Measurements from ENCODE around the gene MEAK7. TPM values are rescaled to one million over a fixed set of nuclear protein-coding genes. Genes with fewer than 3 reads are reported as not detected.

Gene MEAK7
- total RNA-seq, 1 donor from 2014 or later: 21.8 TPM

DNA sequence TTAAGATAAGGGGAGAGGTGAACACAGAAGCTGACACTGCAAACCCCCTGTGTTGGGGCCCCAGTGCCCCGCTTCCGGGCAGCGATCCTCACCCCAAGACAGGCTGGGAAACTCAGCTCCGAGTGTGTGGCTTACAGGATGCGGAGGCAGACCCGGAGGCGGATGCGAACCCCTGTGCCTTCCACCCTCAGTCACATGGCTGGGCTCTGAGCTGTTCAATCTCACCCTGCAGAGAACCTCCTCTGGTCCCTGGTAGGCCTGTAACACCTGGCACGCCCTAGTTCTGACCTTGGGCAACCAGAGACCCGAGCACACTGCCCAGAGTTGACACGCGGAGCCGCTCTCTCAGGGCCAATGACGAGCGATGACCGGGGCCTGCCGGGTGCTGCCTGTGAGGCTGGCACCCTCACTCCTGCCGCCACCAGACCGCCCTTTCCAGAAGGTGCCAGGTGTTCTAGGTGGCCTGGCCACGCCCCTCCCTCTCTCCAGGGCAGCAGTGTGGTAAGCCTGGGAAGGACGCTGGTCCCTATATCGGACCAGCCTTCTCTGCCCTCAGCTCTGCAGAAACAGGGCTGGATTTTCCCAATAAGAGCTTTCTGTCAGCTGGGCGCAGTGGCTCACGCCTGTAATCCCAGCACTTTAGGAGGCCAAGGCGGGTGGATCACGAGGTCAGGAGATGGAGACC lies 23.3 kb downstream of the MEAK7 start:
- intact Hi-C loops (cut with DNase I): loop anchor here (5.0 to 10.0 kb wide), 3 partner anchors 204 to 516 kb away; partner anchors contain the start of genes NECAB2 and TAF1C
- DNase-seq (ENCODE audit: low spot score): peak; percentile 51
- no peak for ATAC-seq

DNA sequence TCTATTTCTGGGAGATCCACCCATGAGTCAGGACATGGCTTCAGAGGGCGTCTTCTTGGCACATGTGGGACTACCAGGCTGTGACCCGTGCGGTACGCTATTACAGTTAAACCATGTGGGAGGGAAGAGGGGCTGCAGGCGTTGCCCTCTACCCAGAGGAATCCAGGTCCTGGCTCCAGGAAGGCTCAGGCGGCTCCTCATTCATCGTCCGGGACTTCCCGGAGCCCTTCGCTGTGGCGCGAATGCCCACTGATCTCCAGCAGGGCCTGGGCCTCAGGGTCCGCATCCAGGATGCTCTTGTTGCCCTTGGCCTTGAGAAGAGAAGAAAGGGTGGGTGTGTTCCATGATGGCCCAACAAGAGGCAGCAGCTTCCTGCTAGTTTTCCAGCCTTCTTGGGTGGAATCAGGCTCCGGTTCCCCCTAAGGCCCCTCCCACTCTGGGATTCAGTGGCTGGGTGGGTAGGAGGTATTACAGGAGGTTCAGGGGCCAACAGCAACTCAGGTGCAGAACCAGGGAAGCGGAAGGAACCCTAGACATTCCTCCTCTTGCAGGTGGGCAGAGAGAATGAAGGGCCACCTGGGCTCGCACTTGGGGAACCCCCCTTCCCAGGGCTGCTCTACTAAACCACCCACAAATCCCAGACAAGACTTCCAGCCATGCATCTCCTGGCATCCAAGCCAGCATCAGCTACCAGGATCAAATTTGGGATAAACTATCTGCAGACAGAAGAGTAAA lies 24.6 kb downstream of the MEAK7 start:
- intact Hi-C loops (cut with DNase I): loop anchor here (5.0 to 10.0 kb wide), 3 partner anchors 203 to 515 kb away; partner anchors contain the start of genes NECAB2 and TAF1C
- ATAC-seq (no peak), DNase-seq (ENCODE audit: low spot score) (no peak)

DNA sequence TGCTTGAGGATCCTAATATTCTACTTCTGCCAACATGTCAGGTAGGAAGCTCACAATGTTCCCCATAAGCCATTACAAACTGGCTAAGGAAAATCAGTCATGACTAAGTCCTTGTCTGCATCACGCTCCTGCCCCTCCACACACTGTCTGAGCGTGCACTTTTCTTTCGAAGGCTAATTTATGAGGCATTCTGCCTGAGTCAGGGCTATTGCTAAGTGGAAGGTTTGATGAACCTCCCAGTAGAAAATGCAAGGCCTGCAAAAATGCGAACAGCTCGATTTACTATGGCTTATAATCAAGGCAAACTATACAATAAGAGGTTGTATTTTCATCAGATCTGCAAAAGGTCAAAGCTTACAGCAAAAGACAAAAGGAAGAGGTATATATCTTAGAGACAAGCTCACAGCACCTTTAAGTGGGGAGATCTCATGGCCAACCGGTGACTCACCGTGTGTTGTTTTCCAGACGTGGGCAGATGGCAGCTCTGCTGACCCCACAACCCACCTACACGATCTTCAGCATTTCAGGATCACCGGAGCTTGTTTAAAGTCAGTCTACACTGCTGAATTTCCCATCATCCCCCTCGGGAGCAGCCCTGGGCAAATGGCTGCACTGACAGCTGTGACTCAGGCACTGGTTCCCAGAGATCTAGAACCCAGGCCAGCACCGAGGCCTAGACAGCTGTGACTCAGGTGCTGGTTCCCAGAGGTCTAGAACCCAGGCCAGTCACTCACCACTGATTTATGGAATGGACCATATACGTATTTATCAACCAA lies 26.1 kb downstream of the MEAK7 start:
- no peak for DNase-seq (ENCODE audit: low spot score)

DNA sequence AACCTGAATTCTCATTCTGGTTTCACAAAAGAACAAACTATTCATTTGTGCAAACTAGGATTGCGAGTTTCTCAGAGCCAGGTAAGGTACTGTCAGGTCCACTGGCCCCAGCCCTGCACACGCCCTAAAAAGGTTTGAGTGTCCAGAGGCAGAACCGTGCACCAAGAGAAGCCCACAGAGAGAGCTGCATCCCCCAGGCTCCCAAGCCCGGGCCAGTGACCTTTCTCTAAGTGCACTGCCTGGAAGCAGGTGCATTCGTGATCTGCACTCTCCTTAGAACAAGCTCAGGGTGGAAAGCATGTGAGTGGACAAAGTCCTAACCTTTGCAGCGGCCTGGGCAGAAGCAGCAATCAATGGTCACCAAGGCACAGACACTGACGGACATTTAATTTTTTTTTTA lies 26.8 kb downstream of the MEAK7 start:
- intact Hi-C loops (cut with DNase I): no loop called here
- peak; percentile 32 for DNase-seq (ENCODE audit: low spot score)

More for the DNA sequence above, 26.1 kb downstream of the MEAK7 start:
- ATAC-seq: no peak
- intact Hi-C loops (cut with DNase I): no loop called here

DNA sequence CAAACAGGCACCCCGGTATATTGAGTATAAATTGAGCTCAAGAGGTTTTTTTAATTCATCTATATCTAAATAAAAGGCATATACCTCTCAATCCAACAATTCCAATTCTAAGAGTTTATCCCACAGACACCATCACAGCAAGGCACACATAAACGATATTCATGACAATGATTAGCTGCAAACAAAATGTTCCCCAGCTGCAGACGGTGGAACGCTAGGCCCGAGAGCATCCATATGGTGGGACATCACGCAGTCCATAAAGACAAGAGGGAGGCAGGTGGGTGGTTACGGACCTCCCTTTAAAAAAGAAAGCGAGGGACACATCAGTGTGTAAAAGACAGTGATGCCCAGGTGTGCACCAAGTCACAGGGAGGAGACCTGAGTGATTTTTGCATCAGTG lies 28.1 kb downstream of the MEAK7 start:
- intact Hi-C loops (cut with DNase I): no loop called here
- DNase-seq (ENCODE audit: low spot score) (no peak), ATAC-seq (no peak)

More for the DNA sequence above, 26.8 kb downstream of the MEAK7 start:
- no peak for ATAC-seq

DNA sequence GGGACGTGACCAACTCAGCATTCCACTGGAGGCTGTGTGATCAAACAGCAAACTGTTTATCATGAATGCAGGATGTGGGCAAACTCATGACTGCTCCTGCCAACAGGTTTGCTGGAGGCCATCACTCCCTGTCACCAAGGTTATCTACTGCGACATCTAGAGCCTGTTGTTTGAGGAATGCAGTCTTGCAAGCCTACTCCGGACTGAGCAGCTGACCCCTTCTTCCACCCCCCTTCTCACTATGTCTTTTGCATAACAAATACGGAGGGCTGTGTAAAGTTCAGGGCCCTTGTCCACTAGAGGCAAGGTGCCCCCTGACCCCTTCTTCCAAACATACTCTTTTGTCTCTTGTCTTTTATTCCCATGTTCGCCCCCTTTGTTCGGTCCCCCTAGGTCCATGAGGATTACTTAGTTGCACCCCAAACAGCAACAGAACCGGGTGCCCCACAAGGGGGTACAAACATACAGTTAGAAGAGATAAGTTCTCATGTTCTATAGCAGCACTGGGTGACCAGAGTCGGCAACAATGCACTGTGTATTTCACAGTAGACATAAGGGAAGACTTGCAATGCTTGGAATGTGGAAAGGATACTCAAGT lies 28.7 kb downstream of the MEAK7 start:
- ATAC-seq (no peak), DNase-seq (ENCODE audit: low spot score) (no peak)
- intact Hi-C loops (cut with DNase I): no loop called here

DNA sequence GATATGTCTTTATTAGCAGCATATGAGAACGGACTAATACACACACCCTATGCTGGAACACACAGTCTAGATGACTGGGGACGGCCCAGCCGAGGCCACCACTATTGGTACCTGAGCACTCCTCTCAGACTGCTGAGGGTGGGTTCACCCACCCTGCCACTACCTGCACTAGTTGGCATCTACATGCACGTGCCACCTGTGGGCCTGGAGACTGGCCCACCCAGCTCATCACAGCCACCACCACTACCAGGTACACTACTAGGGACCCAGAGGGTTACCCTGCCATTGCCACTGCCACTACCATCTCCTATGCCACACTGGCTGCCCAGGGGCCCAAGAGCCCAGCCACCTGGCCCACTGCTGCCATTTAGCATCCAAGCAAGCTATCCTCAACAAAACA lies 32.5 kb downstream of the MEAK7 start:
- DNase-seq (ENCODE audit: low spot score) (peak; percentile 33), ATAC-seq (no peak)
- intact Hi-C loops (cut with DNase I): no loop called here

DNA sequence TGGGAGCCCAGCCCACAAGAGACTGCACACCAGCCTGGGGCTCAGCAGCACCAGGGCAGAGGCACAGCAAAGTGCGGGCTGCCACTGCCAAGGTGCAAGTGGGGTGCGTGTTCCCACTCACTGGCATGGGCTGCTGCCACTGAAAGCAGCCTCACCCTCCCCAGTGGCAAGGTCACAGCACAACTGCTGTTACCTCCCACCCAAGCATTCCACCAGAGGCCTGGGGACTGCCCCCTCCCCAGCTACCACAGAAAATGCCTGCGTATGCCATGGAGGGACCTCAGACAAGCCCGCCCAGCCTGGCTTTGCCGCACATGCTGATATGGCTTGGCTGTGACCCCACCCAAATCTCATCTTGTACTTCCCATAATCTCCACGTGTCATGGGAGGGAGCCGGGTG lies 33.1 kb downstream of the MEAK7 start:
- intact Hi-C loops (cut with DNase I): no loop called here
- no peak for ATAC-seq
- DNase-seq (ENCODE audit: low spot score): no peak

DNA sequence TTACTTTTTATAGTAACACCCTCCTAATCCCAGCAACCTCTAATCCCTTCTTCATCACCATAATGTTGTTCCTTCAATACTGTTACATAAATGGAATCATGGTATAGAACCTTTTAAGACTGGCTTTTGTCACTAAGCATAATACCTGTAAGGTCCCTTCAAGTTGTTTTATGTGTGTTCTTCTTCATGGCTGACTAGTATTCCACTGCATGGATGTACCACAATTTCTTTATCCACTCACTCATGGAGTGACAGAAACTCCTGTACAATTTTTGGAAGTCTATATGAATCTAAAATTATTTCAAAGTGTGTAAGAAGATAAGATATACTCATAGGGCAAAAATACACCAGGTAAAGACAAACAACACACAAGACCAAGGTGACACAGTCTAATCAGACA lies 36.8 kb downstream of the MEAK7 start:
- intact Hi-C loops (cut with DNase I): no loop called here
- DNase-seq (ENCODE audit: low spot score): no peak
- no peak for ATAC-seq

DNA sequence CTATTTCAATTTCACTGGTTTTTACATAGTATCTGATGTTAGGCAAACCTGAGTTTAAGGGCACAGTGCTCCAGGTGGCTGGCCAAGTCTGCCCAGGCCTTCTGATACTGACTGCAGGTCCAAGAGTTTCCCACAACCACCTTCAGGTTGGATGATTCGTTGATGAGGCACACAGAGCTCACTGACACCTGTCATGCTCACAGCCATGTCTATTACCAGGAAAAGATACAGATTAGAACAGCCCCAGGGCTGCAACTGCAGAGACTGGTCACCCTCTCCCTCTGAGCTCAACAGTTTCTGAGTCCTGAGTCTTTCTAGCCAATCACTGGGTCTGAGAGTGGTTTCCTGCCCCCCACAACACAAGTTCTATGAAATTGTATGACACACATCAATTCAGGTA lies 37.2 kb downstream of the MEAK7 start:
- ATAC-seq (no peak), DNase-seq (ENCODE audit: low spot score) (no peak)
- intact Hi-C loops (cut with DNase I): no loop called here

DNA sequence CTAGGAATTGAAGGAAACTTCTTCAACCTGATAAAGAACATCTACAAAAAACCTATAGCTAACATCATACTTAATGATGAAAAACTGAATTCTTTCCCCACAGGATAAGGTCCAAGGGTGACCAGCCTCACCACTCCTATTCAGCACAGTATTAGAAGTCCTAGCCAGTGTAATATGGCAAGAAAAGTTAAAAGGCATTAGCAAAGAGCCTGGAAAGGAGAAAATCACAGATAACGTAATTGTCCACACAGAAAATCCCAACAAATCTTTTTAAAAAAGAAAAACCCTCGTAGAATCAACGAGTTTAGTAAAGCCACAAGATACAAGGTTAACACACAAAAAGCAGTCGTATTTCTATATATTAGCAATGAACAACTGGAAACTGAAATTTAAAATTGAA lies 37.8 kb downstream of the MEAK7 start:
- ATAC-seq (no peak), DNase-seq (ENCODE audit: low spot score) (no peak)
- intact Hi-C loops (cut with DNase I): no loop called here

DNA sequence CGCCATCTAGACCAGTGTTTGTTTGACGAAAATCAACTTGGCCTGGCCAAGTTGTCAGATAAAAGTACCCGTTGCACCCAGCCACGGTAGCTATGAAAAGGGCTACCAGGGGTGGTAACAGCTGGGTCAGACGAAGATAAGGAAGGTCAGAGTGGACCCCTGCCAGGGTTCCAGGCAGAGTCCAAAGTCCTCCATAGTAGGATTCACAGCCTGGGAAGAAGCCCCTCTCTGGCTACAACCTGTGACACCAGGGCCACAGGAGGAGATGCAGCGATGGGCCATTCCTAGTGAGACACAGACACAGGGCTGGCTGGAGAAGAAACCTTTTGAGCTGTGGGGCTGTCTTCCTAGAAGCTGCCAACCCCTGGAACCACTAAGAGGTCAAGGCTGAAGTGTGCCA lies 39.3 kb downstream of the MEAK7 start:
- intact Hi-C loops (cut with DNase I): no loop called here
- ATAC-seq (no peak), DNase-seq (ENCODE audit: low spot score) (peak; percentile 33)

DNA sequence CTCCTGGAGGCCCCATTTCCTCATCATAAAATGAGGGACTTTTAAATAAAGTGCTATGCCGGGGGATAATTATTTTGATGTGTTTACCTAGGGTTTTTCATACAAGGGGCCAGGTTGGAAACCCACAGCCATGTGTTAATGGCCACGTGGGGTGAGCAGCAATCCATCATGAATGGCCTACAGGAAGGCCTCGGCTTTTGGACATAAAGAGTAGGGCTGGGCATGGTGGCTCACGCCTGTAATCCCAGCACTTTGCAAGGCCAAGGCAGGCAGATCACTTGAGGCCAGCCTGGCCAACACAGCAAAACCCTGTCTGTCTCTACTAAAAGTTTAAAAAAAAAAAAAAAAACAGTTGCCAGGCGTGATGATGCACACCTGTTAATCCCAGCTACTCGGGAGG lies 40.3 kb downstream of the MEAK7 start:
- no peak for DNase-seq (ENCODE audit: low spot score)
- intact Hi-C loops (cut with DNase I): no loop called here
- ATAC-seq: no peak

DNA sequence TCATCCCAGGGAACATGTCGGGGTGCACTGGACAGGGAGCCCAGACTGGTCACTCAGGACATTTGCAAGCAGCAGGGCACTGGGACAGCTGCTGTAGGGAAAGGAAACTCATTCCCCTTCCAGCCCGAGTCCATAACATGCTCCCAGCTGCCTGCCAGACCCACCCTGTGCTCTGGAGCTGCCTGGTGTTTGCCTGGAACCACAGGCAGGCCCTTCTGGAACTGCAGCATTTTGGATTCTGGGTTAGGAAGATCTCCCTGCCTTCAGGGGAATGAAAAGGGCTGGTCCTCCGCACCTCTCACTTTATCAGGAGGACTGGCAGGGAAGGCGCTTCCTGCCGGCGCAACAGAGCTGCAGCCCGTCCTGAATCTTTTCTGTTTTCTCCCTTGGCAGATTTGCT lies 41.2 kb downstream of the MEAK7 start:
- intact Hi-C loops (cut with DNase I): no loop called here
- peak; percentile 53 for ATAC-seq
- peak; percentile 27 for DNase-seq (ENCODE audit: low spot score)

DNA sequence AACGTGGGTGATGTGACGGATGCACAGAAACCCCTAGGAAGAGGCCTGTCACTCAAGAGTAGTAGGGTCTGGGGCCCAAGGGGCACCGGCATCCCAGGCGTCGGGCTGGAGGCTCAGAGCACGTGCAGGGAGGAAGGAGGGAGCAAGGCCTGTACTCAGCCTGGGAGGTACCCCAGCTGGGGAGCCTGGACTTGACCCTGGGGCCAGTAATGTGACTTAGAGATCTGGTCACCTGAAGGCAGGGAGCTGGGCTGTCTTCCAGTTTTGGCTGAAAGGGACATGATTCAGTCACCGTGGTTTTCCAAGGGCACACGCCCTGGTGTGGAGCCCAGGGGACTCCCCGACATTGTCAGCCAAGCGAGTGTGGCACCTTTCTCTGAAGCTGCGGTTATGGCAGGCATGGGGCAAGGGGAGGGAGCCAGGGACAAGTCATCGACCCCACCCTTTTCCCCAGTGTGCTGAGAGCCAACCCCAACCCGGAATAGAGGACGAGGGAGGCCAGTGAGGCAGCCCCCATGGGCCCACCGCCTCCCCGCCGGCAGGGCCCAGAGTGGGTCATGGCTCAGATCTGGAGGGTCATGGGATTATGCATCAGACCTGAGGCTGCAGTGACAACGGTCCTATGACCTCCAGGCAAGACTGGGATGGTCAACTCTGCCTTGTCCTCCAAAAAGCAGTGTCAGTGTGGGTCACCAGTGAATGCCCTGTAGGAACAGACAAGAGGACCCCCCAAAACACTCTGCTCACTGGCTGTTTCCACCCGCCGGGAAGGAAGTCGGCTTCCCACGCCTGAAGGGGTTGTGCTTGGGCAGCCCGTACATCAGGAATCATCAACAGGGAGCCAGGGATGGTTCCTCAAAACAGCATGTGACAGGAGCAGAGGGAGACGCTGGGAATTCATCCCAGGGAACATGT lies 41.9 kb downstream of the MEAK7 start:
- peak; percentile 16 for ATAC-seq
- peak; percentile 52 for DNase-seq (ENCODE audit: low spot score)
- intact Hi-C loops (cut with DNase I): no loop called here

DNA sequence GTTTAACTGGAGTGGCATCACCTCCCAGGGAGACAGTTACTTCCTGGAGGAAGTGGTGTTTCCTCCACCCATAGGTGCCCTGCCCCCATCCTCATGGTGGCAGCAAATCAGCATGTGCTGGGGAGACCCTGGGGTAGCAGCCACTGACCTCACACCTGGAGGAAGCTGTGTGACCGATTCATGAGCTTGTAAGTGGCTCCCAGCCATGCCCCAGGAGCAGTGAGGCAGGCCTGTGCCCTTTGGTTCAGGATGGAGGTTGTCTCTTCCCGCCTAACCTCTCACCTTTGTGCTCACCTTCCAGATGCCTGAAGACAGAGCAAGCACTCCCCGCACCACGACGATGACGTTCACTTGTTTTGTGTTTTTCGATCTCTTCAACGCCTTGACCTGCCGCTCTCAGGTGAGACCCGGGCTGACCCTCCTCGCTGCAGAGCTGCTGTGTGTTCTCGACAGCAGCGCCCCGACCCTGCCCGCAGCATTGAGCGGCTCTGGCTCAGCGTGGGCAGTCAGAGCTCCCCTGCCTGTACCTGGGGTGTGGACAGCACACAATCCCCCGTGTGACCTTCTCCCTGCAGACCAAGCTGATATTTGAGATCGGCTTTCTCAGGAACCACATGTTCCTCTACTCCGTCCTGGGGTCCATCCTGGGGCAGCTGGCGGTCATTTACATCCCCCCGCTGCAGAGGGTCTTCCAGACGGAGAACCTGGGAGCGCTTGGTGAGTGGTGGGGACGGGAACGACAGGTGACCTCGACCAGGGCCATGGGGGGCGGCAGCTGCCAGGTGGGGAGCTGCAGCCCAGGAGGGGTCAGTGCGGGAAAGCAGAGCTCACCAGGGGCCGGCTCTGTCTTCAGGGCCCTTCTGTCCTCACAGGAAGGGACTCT lies 42.8 kb downstream of the MEAK7 start:
- intact Hi-C loops (cut with DNase I): no loop called here
- DNase-seq (ENCODE audit: low spot score): peak; percentile 47
- no peak for ATAC-seq

DNA sequence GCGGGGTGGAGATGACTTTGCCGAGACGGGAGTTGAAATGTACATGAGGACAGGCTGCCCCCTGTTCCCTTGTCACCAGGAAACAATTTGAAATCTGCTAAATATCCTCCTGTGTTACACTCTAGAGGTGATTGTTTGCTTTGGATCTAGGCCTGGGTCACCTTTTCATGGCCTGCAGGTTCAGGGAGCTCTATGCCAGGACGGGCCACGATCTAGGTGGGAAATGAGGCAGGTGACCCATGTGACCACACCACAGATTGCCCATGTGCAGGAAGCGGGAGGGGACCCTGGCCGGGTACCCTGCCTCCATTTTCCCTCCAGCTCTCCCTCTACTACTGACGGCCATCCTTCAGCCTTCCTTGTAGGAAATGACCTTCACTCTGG lies 43.4 kb downstream of the MEAK7 start:
- DNase-seq (ENCODE audit: low spot score) (peak; percentile 37), ATAC-seq (no peak)
- intact Hi-C loops (cut with DNase I): no loop called here
